IMR-90 (cell line): ENCODE measurements around the gene NCAPD3. TPM values are rescaled to one million over a fixed set of nuclear protein-coding genes. Genes with fewer than 3 reads are reported as not detected.

Experiments used
- ATAC-seq: fragments of 200-7000 bp; cut with Tn5 transposase; 2 replicates; pipeline ENCODE4 v1.9.1; 2020; ENCODE audit warnings: low read depth, mild to moderate bottlenecking, moderate library complexity
- BruUV-seq: library from RNA; stranded (reverse); fragments of 400-500 nt; replicated peaks from 2 replicates; lab custom pipeline; 2021; lab: Mats Ljungman, UMichigan
- CTCF ChIA-PET: fragments of 300-600 bp; formaldehyde crosslinking; extraction: SDS; loops from one replicate; lab custom pipeline; 2021; ENCODE audit warnings: antibody characterized with exemption; lab: Yijun Ruan, JAX
- POLR2A ChIA-PET: fragments of 300-600 bp; sonication (Branson Sonifier 250); formaldehyde crosslinking; loops from one replicate; lab custom pipeline; 2022; ENCODE audit warnings: antibody characterized with exemption; ENCODE audit not compliant: unreplicated experiment; lab: Charles Lee
- DNase-seq: peaks from one replicate; pipeline ENCODE4 v3.0.0; 2013
- H2AFZ ChIP-seq: replicated peaks from 2 replicates; pipeline ENCODE3; 2013; ENCODE audit warnings: low read length, mild to moderate bottlenecking; ENCODE audit not compliant: poor library complexity
- H2AK5ac ChIP-seq: 2 replicates; pipeline ENCODE4 v1.6.1; 2013; ENCODE audit warnings: low read depth, low read length, inconsistent platforms
- H2AK9ac ChIP-seq: replicated peaks from 2 replicates; pipeline ENCODE3; 2013; ENCODE audit warnings: mild to moderate bottlenecking, low read depth, low read length, moderate library complexity; ENCODE audit not compliant: poor library complexity
- H2BK120ac ChIP-seq: 2 replicates; pipeline ENCODE4 v1.6.1; 2013; ENCODE audit warnings: low read depth, low read length, inconsistent platforms
- H2BK15ac ChIP-seq: 3 replicates; pipeline ENCODE4 v1.6.1; 2013; ENCODE audit warnings: low read depth, low read length, inconsistent platforms
- H2BK20ac ChIP-seq: 2 replicates; pipeline ENCODE4 v1.6.1; 2013; ENCODE audit warnings: low read depth, mild to moderate bottlenecking, inconsistent platforms, low read length, moderate library complexity
- H2BK5ac ChIP-seq: 2 replicates; pipeline ENCODE4 v1.6.1; 2013; ENCODE audit warnings: mild to moderate bottlenecking, low read depth, low read length, inconsistent platforms; ENCODE audit not compliant: poor library complexity, severe bottlenecking
- H3K14ac ChIP-seq: replicated peaks from 2 replicates; pipeline ENCODE4 v1.6.1; 2013; ENCODE audit warnings: low read depth, low read length, inconsistent platforms
- H3K18ac ChIP-seq: 2 replicates; pipeline ENCODE4 v1.6.1; 2013; ENCODE audit warnings: low read depth, low read length, control low read depth
- H3K23ac ChIP-seq: 2 replicates; pipeline ENCODE4 v1.6.1; 2013; ENCODE audit warnings: low read depth, low read length, inconsistent platforms
- H3K27ac ChIP-seq: 2 replicates; pipeline ENCODE4 v1.5.1; 2013; ENCODE audit warnings: mild to moderate bottlenecking, control low read depth, low read length; ENCODE audit not compliant: insufficient read depth
- H3K27me3 ChIP-seq: 2 replicates; pipeline ENCODE4 v1.6.1; 2013; ENCODE audit warnings: low read length; ENCODE audit not compliant: control insufficient read depth, insufficient read depth
- H3K36me3 ChIP-seq: 2 replicates; pipeline ENCODE4 v1.6.1; 2013; ENCODE audit warnings: low read length, mixed read lengths; ENCODE audit not compliant: control insufficient read depth, insufficient read depth
- H3K4ac ChIP-seq: 2 replicates; pipeline ENCODE4 v1.6.1; 2013; ENCODE audit warnings: low read depth, low read length, inconsistent platforms
- H3K4me1 ChIP-seq: 2 replicates; pipeline ENCODE4 v1.6.1; 2013; ENCODE audit warnings: low read length, mixed read lengths; ENCODE audit not compliant: control insufficient read depth, insufficient read depth
- H3K4me2 ChIP-seq: 2 replicates; pipeline ENCODE4 v1.6.1; 2013; ENCODE audit warnings: low read depth, mild to moderate bottlenecking, control low read depth, low read length, moderate library complexity
- H3K4me3 ChIP-seq: 2 replicates; pipeline ENCODE4 v1.5.1; 2013; ENCODE audit warnings: low read depth, mild to moderate bottlenecking, control low read depth, low read length, moderate library complexity; ENCODE audit not compliant: insufficient read depth
- H3K56ac ChIP-seq: 2 replicates; pipeline ENCODE4 v1.6.1; 2013; ENCODE audit warnings: low read length, inconsistent platforms; ENCODE audit not compliant: insufficient read depth; ENCODE audit errors: extremely low read depth
- H3K79me1 ChIP-seq, 2 experiments: 2 replicates each; pipeline ENCODE4 v1.6.1; 2013; ENCODE audit warnings: low read length in 2 of 2, inconsistent platforms in 1 of 2, low read depth in 1 of 2
- H3K9ac ChIP-seq: 2 replicates; pipeline ENCODE4 v1.6.1; 2013; ENCODE audit warnings: low read depth, low read length, control low read depth
- H3K9me1 ChIP-seq: 2 replicates; pipeline ENCODE4 v1.6.1; 2013; ENCODE audit warnings: low read length, inconsistent platforms; ENCODE audit not compliant: insufficient read depth
- H3K9me3 ChIP-seq: 2 replicates; pipeline ENCODE4 v1.6.1; 2013; ENCODE audit warnings: low read length; ENCODE audit not compliant: control insufficient read depth, insufficient read depth
- H4K20me1 ChIP-seq: 2 replicates; pipeline ENCODE4 v1.6.1; 2013; ENCODE audit warnings: low read length, inconsistent platforms; ENCODE audit not compliant: insufficient read depth
- H4K5ac ChIP-seq: 2 replicates; pipeline ENCODE4 v1.6.1; 2013; ENCODE audit warnings: mild to moderate bottlenecking, low read depth, low read length, control low read depth
- H4K8ac ChIP-seq, 2 experiments: 2 replicates each; pipeline ENCODE4 v1.6.1; 2013; ENCODE audit warnings: low read depth in 2 of 2, low read length in 2 of 2, control low read depth in 1 of 2, inconsistent platforms in 1 of 2
- H4K91ac ChIP-seq: 2 replicates; pipeline ENCODE4 v1.6.1; 2013; ENCODE audit warnings: low read depth, low read length, inconsistent platforms; ENCODE audit not compliant: insufficient read depth
- NFE2L2 ChIP-seq: fragments of 150-350 bp; IDR thresholded peaks from 2 replicates; pipeline ENCODE4 v1.6.1; 2016; ENCODE audit warnings: low read depth, mild to moderate bottlenecking, low read length
- POLR2A ChIP-seq: IDR thresholded peaks from 2 replicates; pipeline ENCODE4 v1.6.1; 2012; ENCODE audit warnings: mild to moderate bottlenecking, low read depth, low read length
- USF2 ChIP-seq: fragments of 150-350 bp; IDR thresholded peaks from 2 replicates; pipeline ENCODE4 v1.6.1; 2017; ENCODE audit warnings: mild to moderate bottlenecking, antibody characterized with exemption, low read length, low read depth
- WGBS, 2 experiments: methylation state at CpG; one replicate each; pipeline versions ENCODE4 v1.1.5 to v1.1.7; 2013; ENCODE audit warnings: missing lambda C conversion rate in 2 of 2; ENCODE audit not compliant: insufficient read length in 1 of 2; ENCODE audit errors: extremely low coverage in 2 of 2; 5-methylcytosine and 5-hydroxymethylcytosine counted together
- dilution Hi-C: fragments of 300-500 bp; cut with HindIII; formaldehyde crosslinking; loops from one replicate; pipeline ENCODE4 v1.14.3; 2018; ENCODE audit warnings: low sequenced_read_pairs; ENCODE audit not compliant: unreplicated experiment
- in situ Hi-C: fragments of 300-500 bp; cut with MboI; formaldehyde crosslinking; loops from 3 replicates; pipeline ENCODE4 v1.14.3; 2019; ENCODE audit warnings: low sequenced_read_pairs, inconsistent platforms, mixed read lengths
- intact Hi-C: fragments of 100-400 bp; cut with micrococcal nuclease; formaldehyde crosslinking; loops from 2 replicates; pipeline ENCODE4 v1.10.0; 2022
- polyA plus RNA-seq, 3 experiments: library from polyadenylated mRNA; depleted of rRNA; stranded (reverse); fragments of >200 nt; gene quantifications; 2 replicates each; pipeline ENCODE4 v1.2.3, GENCODE V29; 2012; ENCODE audit warnings: low replicate concordance in 1 of 3
- total RNA-seq: library from RNA; depleted of rRNA; stranded (reverse); fragments of >200 nt; gene quantifications from 2 replicates; pipeline ENCODE4 v1.2.3, GENCODE V29; 2012

NCAPD3 gene
- total and polyA plus RNA-seq, 2 of the 4 experiments (the other 2 are of a cell fraction) = 18.0 to 19.2 TPM

GRCh38 chr11:134271978-134272377 lies 48.2 kb upstream of the NCAPD3 start:
- dilution Hi-C loops (no loop called here), in situ Hi-C loops (no loop called here), intact Hi-C loops (no loop called here)
- DNase-seq (no peak), ATAC-seq (no peak)
- no peak overlapping the region for H3K56ac ChIP-seq
- no peaks in the 10 kb centered on the region for H3K79me1 ChIP-seq
- H3K9me3 ChIP-seq = no peaks in the 10 kb centered on the region
- no peak overlapping the region for H2AFZ ChIP-seq
- H2AK9ac ChIP-seq = no peak overlapping the region
- ChIA-PET CTCF (no interaction called here), POLR2A (no interaction called here)
- WGBS, 2 experiments = no CpG with 5 or more reads among the region's 4 CpGs
- no peaks in the 10 kb centered on the region for H4K20me1 ChIP-seq
- H3K27ac ChIP-seq = no peak overlapping the region
- H3K4ac ChIP-seq = no peak overlapping the region
- no peak overlapping the region for H3K14ac ChIP-seq
- no peak overlapping the region for H4K91ac ChIP-seq
- no peaks in the 10 kb centered on the region for H3K36me3 ChIP-seq
- no peak overlapping the region for H3K4me2 ChIP-seq
- H2BK15ac ChIP-seq = no peak overlapping the region
- H4K5ac ChIP-seq = no peak overlapping the region
- H2BK120ac ChIP-seq = no peak overlapping the region
- peaks cover 52% of the 10 kb centered on the region for H3K27me3 ChIP-seq
- peaks cover 1% of the 10 kb centered on the region; the same call in 1 of the 2 replicates for H3K4me1 ChIP-seq
- H2BK5ac ChIP-seq = no peak overlapping the region
- no peak overlapping the region for H3K23ac ChIP-seq
- H3K18ac ChIP-seq = no peak overlapping the region
- no peaks in the 10 kb centered on the region for H3K9me1 ChIP-seq
- H2AK5ac ChIP-seq = no peak overlapping the region
- H3K4me3 ChIP-seq = no peak overlapping the region
- no peak overlapping the region for H3K9ac ChIP-seq
- BruUV-seq = no TSS peak
- H4K8ac ChIP-seq = no peak overlapping the region
- H2BK20ac ChIP-seq = no peak overlapping the region
- TF ChIP-seq USF2 (no peak), NFE2L2 (no peak), POLR2A (no peak)
